ENCODE measurements around the gene SLC39A11. TPM values are rescaled to one million over a fixed set of nuclear protein-coding genes. Genes with fewer than 3 reads are reported as not detected.
"Not testable (repeated sequence)": the region's sequence is repeated elsewhere in the genome, so short reads cannot be mapped to it uniquely, and the experiment has no call there.

The SLC39A11 gene
- total RNA-seq, 1 donor from 2014 or later = 16.3 TPM

DNA sequence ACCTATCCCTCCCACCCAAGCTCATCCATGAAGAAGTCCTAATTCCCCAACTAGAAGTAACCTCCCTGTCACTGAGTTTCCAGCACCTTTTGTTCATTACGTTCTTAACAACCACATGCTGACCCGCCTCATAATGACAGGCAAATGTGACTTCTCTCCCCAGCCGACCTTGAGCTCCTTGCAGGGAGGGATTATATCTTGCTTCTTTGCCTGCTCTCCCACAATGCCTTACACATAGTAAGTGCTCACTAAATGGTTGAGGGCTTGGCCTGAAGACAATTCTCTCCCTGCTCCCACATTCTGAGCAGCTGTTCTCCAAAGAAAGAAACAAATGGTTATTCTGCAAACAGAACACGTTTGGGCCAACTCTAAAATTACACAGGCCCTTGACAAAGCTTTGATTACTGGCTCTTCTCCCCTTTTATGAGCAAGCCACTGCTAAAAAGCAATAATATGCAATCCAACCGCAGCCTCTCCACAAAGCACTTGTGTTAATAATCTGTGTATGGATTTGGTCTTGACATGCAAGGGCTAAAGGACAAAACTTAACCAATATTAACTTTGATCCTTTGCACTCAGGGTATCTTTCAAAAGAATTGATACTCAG, 23.2 kb downstream of the SLC39A11 start:
- Mint-ChIP-seq H3K27ac (ENCODE audit: unreplicated experiment) (no peak overlapping the region), H3K36me3 (ENCODE audit: unreplicated experiment) (peaks cover 5% of the 10 kb centered on the region), H3K4me1 (ENCODE audit: low read depth, unreplicated experiment) (peaks cover 22% of the 10 kb centered on the region), H3K27me3 (ENCODE audit: unreplicated experiment) (peaks cover 2% of the 10 kb centered on the region), H3K4me3 (ENCODE audit: unreplicated experiment) (no peak overlapping the region), H3K9me3 (ENCODE audit: unreplicated experiment) (peaks cover 5% of the 10 kb centered on the region)
- no peak for DNase-seq
- TF ChIP-seq, protein P1, sequence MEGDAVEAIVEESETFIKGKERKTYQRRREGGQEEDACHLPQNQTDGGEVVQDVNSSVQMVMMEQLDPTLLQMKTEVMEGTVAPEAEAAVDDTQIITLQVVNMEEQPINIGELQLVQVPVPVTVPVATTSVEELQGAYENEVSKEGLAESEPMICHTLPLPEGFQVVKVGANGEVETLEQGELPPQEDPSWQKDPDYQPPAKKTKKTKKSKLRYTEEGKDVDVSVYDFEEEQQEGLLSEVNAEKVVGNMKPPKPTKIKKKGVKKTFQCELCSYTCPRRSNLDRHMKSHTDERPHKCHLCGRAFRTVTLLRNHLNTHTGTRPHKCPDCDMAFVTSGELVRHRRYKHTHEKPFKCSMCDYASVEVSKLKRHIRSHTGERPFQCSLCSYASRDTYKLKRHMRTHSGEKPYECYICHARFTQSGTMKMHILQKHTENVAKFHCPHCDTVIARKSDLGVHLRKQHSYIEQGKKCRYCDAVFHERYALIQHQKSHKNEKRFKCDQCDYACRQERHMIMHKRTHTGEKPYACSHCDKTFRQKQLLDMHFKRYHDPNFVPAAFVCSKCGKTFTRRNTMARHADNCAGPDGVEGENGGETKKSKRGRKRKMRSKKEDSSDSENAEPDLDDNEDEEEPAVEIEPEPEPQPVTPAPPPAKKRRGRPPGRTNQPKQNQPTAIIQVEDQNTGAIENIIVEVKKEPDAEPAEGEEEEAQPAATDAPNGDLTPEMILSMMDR (IDR thresholded peaks at IDR 0.05; ENCODE audit: partially characterized antibody, unreplicated experiment) = no peak

- TF ChIP-seq, protein P1 (IDR thresholded peaks at IDR 0.05; ENCODE audit: partially characterized antibody, unreplicated experiment) = no peak
- H3K27me3 Mint-ChIP-seq (ENCODE audit: unreplicated experiment) = peaks cover 2% of the 10 kb centered on the region
- DNase-seq = no peak
- no peak overlapping the region for H3K27ac Mint-ChIP-seq (ENCODE audit: unreplicated experiment)
- peak overlapping the region; percentile 36 for H3K4me3 Mint-ChIP-seq (ENCODE audit: unreplicated experiment)
- peaks cover 27% of the 10 kb centered on the region for H3K4me1 Mint-ChIP-seq (ENCODE audit: low read depth, unreplicated experiment)
- H3K36me3 Mint-ChIP-seq (ENCODE audit: unreplicated experiment) = peaks cover 5% of the 10 kb centered on the region
- peaks cover 2% of the 10 kb centered on the region for H3K9me3 Mint-ChIP-seq (ENCODE audit: unreplicated experiment)
Observed at GRCh38 chr17:73068322-73069153, 23.9 kb downstream of the SLC39A11 start.

- H3K36me3 Mint-ChIP-seq (ENCODE audit: unreplicated experiment); H3K27ac Mint-ChIP-seq (ENCODE audit: unreplicated experiment); H3K27me3 Mint-ChIP-seq (ENCODE audit: unreplicated experiment); H3K4me3 Mint-ChIP-seq (ENCODE audit: unreplicated experiment); DNase-seq; H3K9me3 Mint-ChIP-seq (ENCODE audit: unreplicated experiment): not testable (repeated sequence)
- peaks cover 27% of the 10 kb centered on the region for H3K4me1 Mint-ChIP-seq (ENCODE audit: low read depth, unreplicated experiment)
Observed at GRCh38 chr17:73067699-73068098, 24.8 kb downstream of the SLC39A11 start.

GRCh38 chr17:73067075-73067474, 25.4 kb downstream of the SLC39A11 start:
- Mint-ChIP-seq H3K9me3 (ENCODE audit: unreplicated experiment) (peaks cover 2% of the 10 kb centered on the region), H3K4me3 (ENCODE audit: unreplicated experiment) (no peak overlapping the region), H3K27me3 (ENCODE audit: unreplicated experiment) (peaks cover 2% of the 10 kb centered on the region), H3K4me1 (ENCODE audit: low read depth, unreplicated experiment) (peaks cover 24% of the 10 kb centered on the region), H3K27ac (ENCODE audit: unreplicated experiment) (no peak overlapping the region), H3K36me3 (ENCODE audit: unreplicated experiment) (peaks cover 5% of the 10 kb centered on the region)
- DNase-seq = no peak
- TF ChIP-seq, protein P1 (IDR thresholded peaks at IDR 0.05; ENCODE audit: partially characterized antibody, unreplicated experiment) = no peak

DNA sequence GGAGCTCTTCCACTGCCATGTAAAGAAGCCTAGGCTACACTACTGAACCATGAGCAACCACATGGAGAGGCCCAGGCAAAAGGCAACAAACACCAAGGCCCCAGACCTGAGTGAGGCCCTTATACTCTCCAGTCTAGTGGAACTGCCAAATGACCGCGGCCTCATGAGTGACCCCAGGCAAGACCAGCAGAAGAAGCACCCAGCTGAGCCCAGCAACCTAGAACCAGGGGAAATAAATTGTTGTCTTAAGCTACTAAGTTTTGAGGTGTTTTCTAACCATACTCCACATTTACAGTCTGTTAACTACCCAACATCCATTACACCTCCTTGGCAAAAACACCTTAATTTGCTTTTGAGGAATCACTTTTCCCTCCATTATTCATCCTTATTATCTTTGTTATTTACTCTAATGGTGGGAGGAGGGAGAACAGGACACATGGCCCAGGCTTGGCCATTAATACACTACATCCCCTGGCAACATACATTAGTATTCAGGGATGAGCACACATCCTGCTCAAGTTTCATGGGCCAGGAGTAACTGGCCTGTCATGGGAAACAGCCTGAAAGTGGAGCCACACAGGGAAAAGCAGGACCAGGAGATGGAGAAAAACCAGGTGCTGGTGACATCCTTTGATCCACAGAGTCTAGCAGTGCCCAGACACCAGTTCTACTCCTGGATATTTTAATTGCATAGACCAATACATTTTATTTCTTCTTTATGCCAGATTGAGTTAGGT, 26.2 kb downstream of the SLC39A11 start:
- no peak overlapping the region for H3K4me3 Mint-ChIP-seq (ENCODE audit: unreplicated experiment)
- peaks cover 5% of the 10 kb centered on the region for H3K36me3 Mint-ChIP-seq (ENCODE audit: unreplicated experiment)
- H3K4me1 Mint-ChIP-seq (ENCODE audit: low read depth, unreplicated experiment) = peaks cover 19% of the 10 kb centered on the region
- no peak for DNase-seq
- H3K9me3 Mint-ChIP-seq (ENCODE audit: unreplicated experiment) = peaks cover 2% of the 10 kb centered on the region
- no peak overlapping the region for H3K27ac Mint-ChIP-seq (ENCODE audit: unreplicated experiment)
- H3K27me3 Mint-ChIP-seq (ENCODE audit: unreplicated experiment) = peaks cover 2% of the 10 kb centered on the region
- TF ChIP-seq, protein P1 (IDR thresholded peaks at IDR 0.05; ENCODE audit: partially characterized antibody, unreplicated experiment) = no peak
